DMS 273 treated with DMSO at 0.1 percent for 48 hours (cell line): ENCODE measurements around the gene EIF2D.
"Not testable (repeated sequence)": the region's sequence is repeated elsewhere in the genome, so short reads cannot be mapped to it uniquely, and the experiment has no call there.

Experiments used
- DNase-seq: peaks from one replicate; lab custom pipeline; 2025; lab: John Stamatoyannopoulos, UW

EIF2D gene

GRCh38 chr1:206635978-206636345, 23.7 kb upstream of the EIF2D start:
- no peak for DNase-seq

- DNase-seq: peak; percentile 90
These were observed 23.1 kb upstream of the EIF2D start, which contains the start of gene DYRK3 for GRCh38 chr1:206635080-206635977. TSS of gene DYRK3 (plus strand) at chr1:206635536. CDS start at chr1:206635704, 168 bp downstream.

- peak; percentile 51 for DNase-seq
These were observed 22.3 kb upstream of the EIF2D start for GRCh38 chr1:206634365-206635079.

GRCh38 chr1:206633708-206634121, 21.4 kb upstream of the EIF2D start:
- DNase-seq: no peak

GRCh38 chr1:206631085-206631509, 18.8 kb upstream of the EIF2D start:
- peak; percentile 88 for DNase-seq

GRCh38 chr1:206628916-206629315, 16.7 kb upstream of the EIF2D start:
- DNase-seq: no peak

GRCh38 chr1:206626396-206626795, 14.1 kb upstream of the EIF2D start:
- not testable (repeated sequence) for DNase-seq

- no peak for DNase-seq
These were observed 2.9 kb downstream of the EIF2D start for GRCh38 chr1:206609229-206609991.

- no peak for DNase-seq
These were observed 4.1 kb downstream of the EIF2D start for GRCh38 chr1:206608108-206608698.

- peak; percentile 6 for DNase-seq
These were observed 5.4 kb downstream of the EIF2D start for GRCh38 chr1:206606867-206607266.

- no peak for DNase-seq
These were observed 7.4 kb downstream of the EIF2D start for GRCh38 chr1:206604861-206605260.

- DNase-seq: no peak
These were observed 11.7 kb downstream of the EIF2D start for GRCh38 chr1:206600527-206600926.

GRCh38 chr1:206596319-206596666, 16.0 kb downstream of the EIF2D start:
- no peak for DNase-seq

GRCh38 chr1:206595581-206596318, 16.5 kb downstream of the EIF2D start:
- no peak for DNase-seq

GRCh38 chr1:206593351-206593925, 18.8 kb downstream of the EIF2D start:
- no peak for DNase-seq

GRCh38 chr1:206591696-206592095, 20.6 kb downstream of the EIF2D start:
- DNase-seq: no peak

GRCh38 chr1:206591226-206591625, 21.0 kb downstream of the EIF2D start:
- DNase-seq: no peak

GRCh38 chr1:206590025-206590758, 22.1 kb downstream of the EIF2D start:
- no peak for DNase-seq

GRCh38 chr1:206589206-206589605, 23.1 kb downstream of the EIF2D start:
- no peak for DNase-seq

GRCh38 chr1:206588492-206588891, 23.8 kb downstream of the EIF2D start:
- no peak for DNase-seq
